GM18499 (cell line): Measurements from ENCODE around the gene HP.

ENCODE experiments used
- ATAC-seq: cut with Tn5 transposase; IDR thresholded peaks from one replicate; pipeline ENCODE4 v1.9.1; 2021; ENCODE audit warnings: moderate number of reproducible peaks; ENCODE audit not compliant: insufficient read depth, unreplicated experiment

The HP gene

GRCh38 chr16:72083778-72084404 is 29.6 kb downstream of the HP start:
- no peak for ATAC-seq

- ATAC-seq = no peak
Measured at GRCh38 chr16:72084445-72084844, 30.1 kb downstream of the HP start.

- no peak for ATAC-seq
Measured at GRCh38 chr16:72085002-72085401, 30.7 kb downstream of the HP start.

GRCh38 chr16:72091217-72091616 is 36.9 kb downstream of the HP start:
- no peak for ATAC-seq

- no peak for ATAC-seq
Measured at GRCh38 chr16:72092832-72093447, 38.6 kb downstream of the HP start.

GRCh38 chr16:72093448-72094265 is 39.4 kb downstream of the HP start, which contains the start of the genes DHX38 and TXNL4B:
Gene DHX38 (plus strand): TSS chr16:72093847. CDS start chr16:72096158, 2,311 bp downstream.
Gene TXNL4B (minus strand): TSS chr16:72093620. CDS start chr16:72090749, 2,871 bp downstream.
- peak; percentile 96 for ATAC-seq

- ATAC-seq = no peak
Measured at GRCh38 chr16:72094266-72094610, 39.9 kb downstream of the HP start.

GRCh38 chr16:72098936-72099335 is 44.6 kb downstream of the HP start:
- no peak for ATAC-seq

- peak; percentile 62 for ATAC-seq
Measured at GRCh38 chr16:72099377-72099818, 45.1 kb downstream of the HP start.

- no peak for ATAC-seq
Measured at GRCh38 chr16:72101195-72101594, 46.9 kb downstream of the HP start.

GRCh38 chr16:72104905-72105304 is 50.6 kb downstream of the HP start:
- no peak for ATAC-seq

- no peak for ATAC-seq
Measured at GRCh38 chr16:72105978-72106377, 51.7 kb downstream of the HP start.

GRCh38 chr16:72107371-72107770 is 53.1 kb downstream of the HP start:
- ATAC-seq = no peak

GRCh38 chr16:72108353-72109102 is 54.2 kb downstream of the HP start:
- no peak for ATAC-seq

GRCh38 chr16:72109300-72109699 is 55.0 kb downstream of the HP start:
- no peak for ATAC-seq

GRCh38 chr16:72109966-72110530 is 55.7 kb downstream of the HP start:
- ATAC-seq = no peak
